HEK293T (cell line): ENCODE measurements around the gene NRG3.

Experiments
- FOXA1 ChIP-seq: fragments of 450-650 bp; IDR thresholded peaks from 2 replicates; pipeline ENCODE4 v1.6.1; 2016; ENCODE audit warnings: mild to moderate bottlenecking
- SUZ12 ChIP-seq: fragments of 450-650 bp; IDR thresholded peaks from 2 replicates; pipeline ENCODE4 v1.6.1; 2016; ENCODE audit warnings: mild to moderate bottlenecking

DNA sequence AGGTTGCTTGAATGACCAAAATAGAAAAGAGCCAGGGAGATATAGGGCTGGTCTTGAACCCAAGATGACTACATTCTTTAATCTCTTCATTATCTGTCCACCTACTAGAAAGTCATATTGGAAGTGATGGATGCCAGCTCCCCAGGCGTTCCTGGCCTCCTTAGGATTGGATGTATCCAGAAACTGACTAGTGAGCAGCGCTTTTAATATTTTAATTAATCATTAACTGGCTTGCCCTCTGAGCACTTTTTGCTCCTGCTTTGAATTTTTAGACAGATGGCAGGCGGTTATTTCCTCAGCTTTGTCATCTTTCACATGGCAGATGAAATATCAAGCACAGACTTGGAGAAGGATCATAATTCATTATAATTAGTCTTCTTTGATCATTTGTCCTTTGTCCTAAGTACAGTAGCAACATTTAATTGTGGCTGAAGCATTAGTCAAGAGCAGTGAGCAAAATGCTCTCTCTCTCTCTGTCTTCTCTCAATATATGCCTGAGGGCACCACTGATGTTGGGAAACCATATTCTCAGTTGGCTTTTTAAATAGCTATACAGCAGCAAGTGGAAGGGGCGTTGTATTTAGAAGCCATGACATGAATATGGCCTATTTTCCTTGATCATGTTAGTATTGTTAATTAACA lies 588.0 kb downstream of the NRG3 start:
- TF ChIP-seq FOXA1: no peak
- TF ChIP-seq SUZ12: no peak
